ENCODE data around the gene SMIM41.

- no peak for TF ChIP-seq CTCF (IDR thresholded peaks at IDR 0.05)
- TF ChIP-seq CBX2 (IDR thresholded peaks at IDR 0.05; ENCODE audit: borderline replicate concordance, low read depth), result no peak
- TF ChIP-seq ZNF302 (CRISPR knock-in tag; IDR thresholded peaks at IDR 0.05), result no peak
- no peak for TF ChIP-seq MYC (IDR thresholded peaks at IDR 0.05; ENCODE audit: borderline replicate concordance, low read length)
Observed at GRCh38 chr12:52067081-52067374, 12.5 kb upstream of the SMIM41 start.
